ENCODE data around the gene LAMA3. TPM values are rescaled to one million over a fixed set of nuclear protein-coding genes. Genes with fewer than 3 reads are reported as not detected.

The LAMA3 gene
- total RNA-seq, 2 experiments from 2014 or later, result 0.07 TPM; not detected in 1

DNA sequence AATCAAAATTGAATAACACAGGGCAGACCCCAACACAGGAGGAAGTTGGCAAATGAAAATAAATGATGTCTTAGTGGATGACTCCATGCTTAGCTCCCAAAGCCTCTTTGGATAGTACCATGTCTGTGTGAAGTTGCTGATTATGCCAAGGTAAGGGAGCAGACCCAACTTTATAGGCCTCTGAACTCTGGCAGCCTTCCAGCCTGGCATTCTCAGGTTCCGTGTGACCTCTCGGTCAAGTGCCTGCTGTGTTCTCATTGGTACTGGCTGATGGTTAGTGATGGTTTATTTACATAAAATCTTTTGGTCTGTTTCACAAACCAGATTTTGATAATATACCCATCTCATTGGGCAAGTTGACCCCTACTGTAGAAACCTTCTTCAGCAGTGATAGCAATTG is 213.1 kb downstream of the LAMA3 start:
- CTCF ChIA-PET, result interaction anchor here (4.0 kb wide), 1 partner anchor 16 kb away, joined by 16 read pairs; no protein-coding TSS in a partner anchor
- no peak overlapping the region for H3K4me3 Mint-ChIP-seq

DNA sequence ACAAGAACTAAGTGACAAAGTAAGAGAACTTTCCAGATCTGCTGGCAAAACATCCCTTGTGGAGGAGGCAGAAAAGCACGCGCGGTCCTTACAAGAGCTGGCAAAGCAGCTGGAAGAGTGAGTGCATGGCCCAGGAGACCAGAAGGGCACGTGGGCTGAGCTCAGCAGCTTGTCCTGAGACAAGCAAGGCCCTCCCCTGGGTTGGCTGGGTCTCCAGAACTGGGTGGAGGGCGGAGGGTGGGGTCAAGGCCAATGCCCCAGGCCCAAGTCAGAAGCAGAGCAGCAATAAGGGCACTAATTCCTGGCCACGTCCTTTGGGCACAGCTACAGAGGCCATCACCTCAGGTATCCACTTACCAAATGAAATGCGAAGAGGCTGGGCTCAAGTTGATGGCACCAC is 214.7 kb downstream of the LAMA3 start:
- H3K27ac Mint-ChIP-seq, result no peak overlapping the region
- H3K36me3 Mint-ChIP-seq, result no peaks in the 10 kb centered on the region
- peaks cover 4% of the 10 kb centered on the region for H3K4me1 Mint-ChIP-seq (ENCODE audit: low read depth)
- H3K4me3 Mint-ChIP-seq, result no peak overlapping the region
- intact Hi-C loops (cut with micrococcal nuclease), result no loop called here
- ChIA-PET CTCF (interaction anchor here (4.0 kb wide), 1 partner anchor 15 kb away, joined by 16 read pairs; no protein-coding TSS in a partner anchor), POLR2A (no interaction called here)
- no peaks in the 10 kb centered on the region for H3K9me3 Mint-ChIP-seq
- DNase-seq, result no peak
- H3K27me3 Mint-ChIP-seq, result peaks cover 2% of the 10 kb centered on the region

More for the DNA sequence above, 213.1 kb downstream of the LAMA3 start:
- Mint-ChIP-seq H3K36me3 (no peaks in the 10 kb centered on the region), H3K9me3 (no peaks in the 10 kb centered on the region), H3K27me3 (peaks cover 2% of the 10 kb centered on the region), H3K27ac (no peak overlapping the region), H3K4me1 (ENCODE audit: low read depth) (peaks cover 4% of the 10 kb centered on the region)
- no peak for DNase-seq
- POLR2A ChIA-PET, result no interaction called here
- intact Hi-C loops (cut with micrococcal nuclease), result no loop called here

DNA sequence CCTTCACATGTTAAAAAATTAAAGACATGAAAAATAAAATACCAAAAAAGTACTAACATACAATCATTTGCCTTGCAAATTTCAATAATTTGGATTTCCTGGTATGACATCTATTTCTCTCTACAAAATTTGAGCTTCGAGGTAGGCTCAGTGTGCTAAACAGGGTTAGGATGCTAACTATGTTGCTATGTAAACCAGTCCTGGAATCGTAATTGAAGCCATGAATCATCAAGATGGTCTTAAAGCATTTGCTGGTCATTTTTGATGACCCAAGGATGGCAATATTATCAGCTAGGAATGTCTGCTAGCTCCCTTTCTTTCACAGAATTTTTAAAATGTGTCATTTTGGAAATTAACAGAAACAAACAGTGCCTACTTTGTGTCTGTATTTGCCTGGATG is 217.4 kb downstream of the LAMA3 start:
- CTCF ChIA-PET, result interaction anchor here (2.3 kb wide), 1 partner anchor 12 kb away, joined by 15 read pairs; no protein-coding TSS in a partner anchor
- DNase-seq, result no peak
- H3K36me3 Mint-ChIP-seq, result no peaks in the 10 kb centered on the region
- no peak overlapping the region for H3K4me3 Mint-ChIP-seq
- no peaks in the 10 kb centered on the region for H3K27me3 Mint-ChIP-seq
- no peaks in the 10 kb centered on the region for H3K4me1 Mint-ChIP-seq (ENCODE audit: low read depth)
- H3K27ac Mint-ChIP-seq, result no peak overlapping the region
- intact Hi-C loops (cut with micrococcal nuclease), result no loop called here
- H3K9me3 Mint-ChIP-seq, result no peaks in the 10 kb centered on the region
- POLR2A ChIA-PET, result no interaction called here

DNA sequence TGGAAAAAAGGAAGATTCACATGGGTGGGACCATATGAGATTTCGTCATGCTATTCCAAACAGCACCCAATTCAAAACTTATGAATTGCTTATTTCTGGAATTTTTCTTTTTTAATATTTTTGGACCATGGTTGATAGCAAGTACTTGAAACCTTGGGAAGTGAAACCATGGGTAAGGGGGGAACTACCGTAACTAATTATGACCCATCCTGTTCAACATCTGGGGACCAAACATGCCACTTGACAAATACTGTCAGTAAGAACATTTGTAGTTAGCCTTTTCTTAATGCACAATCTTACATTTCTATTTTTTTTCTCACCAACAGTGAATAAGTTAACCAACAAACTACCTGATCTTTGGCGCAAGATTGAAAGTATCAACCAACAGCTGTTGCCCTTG is 219.6 kb downstream of the LAMA3 start:
- Mint-ChIP-seq H3K4me3 (no peak overlapping the region), H3K36me3 (no peaks in the 10 kb centered on the region), H3K4me1 (ENCODE audit: low read depth) (no peaks in the 10 kb centered on the region), H3K27ac (no peak overlapping the region), H3K27me3 (no peaks in the 10 kb centered on the region), H3K9me3 (no peaks in the 10 kb centered on the region)
- ChIA-PET POLR2A (no interaction called here), CTCF (no interaction called here)
- no peak for DNase-seq
- intact Hi-C loops (cut with micrococcal nuclease), result no loop called here

DNA sequence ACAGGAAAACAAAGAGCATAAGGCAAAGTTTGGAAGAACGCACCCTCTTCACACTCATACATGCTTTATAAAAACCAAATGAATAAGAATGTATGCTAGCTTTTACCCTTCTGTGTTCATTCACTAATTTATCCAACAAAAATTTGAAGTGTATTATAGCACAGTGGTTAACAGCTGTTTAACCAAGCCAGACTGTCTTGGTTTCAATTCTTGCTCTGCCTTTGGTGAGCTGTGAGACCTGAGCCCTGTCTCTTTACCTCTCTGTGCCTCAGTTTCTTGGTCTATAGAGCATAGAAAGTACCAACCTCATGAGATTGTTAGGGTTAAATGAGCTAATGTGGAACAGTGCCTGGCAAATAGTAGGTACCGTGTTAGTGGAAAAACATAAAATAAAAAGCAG is 220.8 kb downstream of the LAMA3 start:
- ChIA-PET POLR2A (no interaction called here), CTCF (interaction anchor here (1.3 kb wide), 1 partner anchor 9 kb away, joined by 5 read pairs; no protein-coding TSS in a partner anchor)
- intact Hi-C loops (cut with micrococcal nuclease), result loop anchor here (10.0 kb wide), 1 partner anchor 45 kb away; no protein-coding TSS in a partner anchor
- Mint-ChIP-seq H3K4me3 (no peak overlapping the region), H3K27ac (no peak overlapping the region), H3K36me3 (no peaks in the 10 kb centered on the region), H3K27me3 (no peaks in the 10 kb centered on the region), H3K9me3 (no peaks in the 10 kb centered on the region), H3K4me1 (ENCODE audit: low read depth) (no peaks in the 10 kb centered on the region)
- DNase-seq, result no peak

DNA sequence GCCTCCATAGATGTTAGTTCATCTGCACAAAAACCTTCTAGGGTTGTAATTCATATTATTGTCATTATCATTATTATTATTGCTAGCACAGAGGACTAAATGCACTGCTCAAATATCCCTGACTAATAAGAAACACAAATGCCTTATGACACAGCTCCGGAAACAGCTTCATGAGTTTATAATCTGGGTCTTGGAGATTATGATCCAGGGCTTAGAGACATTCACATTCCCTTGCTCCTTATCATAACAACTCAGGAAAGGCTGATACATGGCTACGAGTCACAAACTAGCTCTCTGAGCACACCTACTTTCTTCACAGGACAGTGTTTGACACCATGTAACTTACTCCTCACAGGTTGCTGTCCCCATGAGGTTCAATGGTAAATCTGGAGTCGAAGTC is 223.1 kb downstream of the LAMA3 start:
- intact Hi-C loops (cut with micrococcal nuclease), result loop anchor here (10.0 kb wide), 1 partner anchor 48 kb away; no protein-coding TSS in a partner anchor

DNA sequence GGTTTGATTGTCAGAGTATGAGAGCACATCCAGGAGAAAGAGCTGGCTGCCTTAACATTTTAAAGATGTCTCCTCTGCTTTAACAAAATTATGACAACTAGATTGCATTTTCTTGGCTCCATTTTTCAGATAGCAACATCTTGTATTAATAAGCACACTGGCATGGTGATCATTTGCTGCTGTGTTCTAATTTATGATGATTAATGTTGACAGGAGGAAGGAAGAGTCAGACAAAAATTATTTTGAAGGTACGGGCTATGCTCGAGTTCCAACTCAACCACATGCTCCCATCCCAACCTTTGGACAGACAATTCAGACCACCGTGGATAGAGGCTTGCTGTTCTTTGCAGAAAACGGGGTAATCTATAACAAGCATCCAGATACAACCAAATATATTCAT is 227.1 kb downstream of the LAMA3 start:
- Mint-ChIP-seq H3K4me1 (ENCODE audit: low read depth) (peaks cover 16% of the 10 kb centered on the region), H3K36me3 (no peaks in the 10 kb centered on the region), H3K27me3 (no peaks in the 10 kb centered on the region), H3K9me3 (no peaks in the 10 kb centered on the region), H3K27ac (no peak overlapping the region), H3K4me3 (no peak overlapping the region)
- CTCF ChIA-PET, result no interaction called here
- intact Hi-C loops (cut with micrococcal nuclease), result loop anchor here (10.0 kb wide), 1 partner anchor 52 kb away; no protein-coding TSS in a partner anchor
- POLR2A ChIA-PET, result no interaction called here
- DNase-seq, result no peak

More for the DNA sequence above, 223.1 kb downstream of the LAMA3 start:
- DNase-seq, result no peak
- Mint-ChIP-seq H3K27ac (no peak overlapping the region), H3K27me3 (no peaks in the 10 kb centered on the region), H3K9me3 (no peaks in the 10 kb centered on the region), H3K36me3 (no peaks in the 10 kb centered on the region), H3K4me3 (no peak overlapping the region), H3K4me1 (ENCODE audit: low read depth) (no peaks in the 10 kb centered on the region)
- ChIA-PET CTCF (no interaction called here), POLR2A (no interaction called here)

DNA sequence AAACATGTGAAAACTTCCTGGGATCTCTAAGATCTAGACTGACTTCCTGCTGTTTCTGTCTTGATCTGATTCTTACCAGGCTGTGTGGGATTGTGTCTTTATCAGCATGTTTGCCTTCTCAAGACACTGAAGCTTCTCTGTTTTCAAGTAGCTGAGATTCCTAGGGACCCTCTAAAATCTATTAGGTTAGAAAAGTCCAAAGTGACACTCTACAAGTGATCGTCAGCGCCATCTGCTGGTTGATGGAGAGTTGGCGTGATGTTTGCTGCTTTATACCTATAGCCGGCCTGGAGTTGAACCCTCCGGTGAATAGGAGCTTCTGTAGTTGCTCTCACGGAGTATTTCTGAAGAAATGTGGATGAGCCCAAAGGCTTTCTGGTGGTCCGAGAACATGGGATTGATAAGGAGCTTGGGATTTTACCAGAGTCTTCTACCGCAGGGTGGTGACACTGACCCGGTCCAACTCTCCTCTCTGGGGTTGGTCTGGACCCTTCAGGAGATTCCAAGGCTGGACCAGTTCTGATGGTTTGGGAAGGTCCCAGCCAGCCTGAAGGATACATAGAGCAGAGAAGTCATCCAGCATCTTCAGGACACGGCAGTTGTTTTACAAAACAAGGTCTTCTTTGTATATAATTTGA is 229.3 kb downstream of the LAMA3 start:
- no peak overlapping the region for H3K4me3 Mint-ChIP-seq
- POLR2A ChIA-PET, result no interaction called here
- CTCF ChIA-PET, result interaction anchor here (0.6 to 2.8 kb wide), 59 partner anchors 8 to 570 kb away, joined by 3 to 42 read pairs (median 4); no protein-coding TSS in a partner anchor
- H3K27me3 Mint-ChIP-seq, result no peaks in the 10 kb centered on the region
- peaks cover 16% of the 10 kb centered on the region for H3K4me1 Mint-ChIP-seq (ENCODE audit: low read depth)
- intact Hi-C loops (cut with micrococcal nuclease), result loop anchor here (2.0 to 10.0 kb wide), 4 partner anchors 54 to 296 kb away; no protein-coding TSS in a partner anchor
- H3K27ac Mint-ChIP-seq, result no peak overlapping the region
- peak; percentile 83 for DNase-seq
- no peaks in the 10 kb centered on the region for H3K36me3 Mint-ChIP-seq
- no peaks in the 10 kb centered on the region for H3K9me3 Mint-ChIP-seq

DNA sequence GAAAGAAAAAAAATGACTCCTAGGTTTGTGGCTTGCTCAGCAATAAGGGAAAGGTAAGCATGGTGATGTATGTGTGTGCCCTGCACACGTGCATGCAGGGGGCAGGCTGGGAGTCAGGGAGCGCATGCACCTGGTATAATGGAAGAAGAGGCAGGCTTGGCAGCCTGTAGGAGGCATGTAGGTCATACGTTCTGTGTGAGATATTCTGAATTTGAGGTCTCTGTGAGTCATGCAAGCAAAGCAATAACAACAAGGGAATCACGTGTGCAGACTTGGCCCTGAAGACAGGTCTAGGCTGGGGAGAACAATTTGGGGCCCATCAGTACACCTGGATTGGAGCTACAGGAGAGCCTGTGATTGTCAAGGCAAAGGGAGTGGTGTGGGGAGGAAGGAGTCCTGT is 230.8 kb downstream of the LAMA3 start:
- DNase-seq, result no peak
- no peaks in the 10 kb centered on the region for H3K27me3 Mint-ChIP-seq
- H3K4me3 Mint-ChIP-seq, result no peak overlapping the region
- H3K9me3 Mint-ChIP-seq, result no peaks in the 10 kb centered on the region
- intact Hi-C loops (cut with micrococcal nuclease), result loop anchor here (10.0 kb wide), 1 partner anchor 55 kb away; no protein-coding TSS in a partner anchor
- ChIA-PET POLR2A (no interaction called here), CTCF (interaction anchor here (0.6 to 2.8 kb wide), 4 partner anchors 29 to 216 kb away, joined by 3 to 11 read pairs (median 3); no protein-coding TSS in a partner anchor)
- peaks cover 16% of the 10 kb centered on the region for H3K4me1 Mint-ChIP-seq (ENCODE audit: low read depth)
- H3K36me3 Mint-ChIP-seq, result no peaks in the 10 kb centered on the region
- no peak overlapping the region for H3K27ac Mint-ChIP-seq

DNA sequence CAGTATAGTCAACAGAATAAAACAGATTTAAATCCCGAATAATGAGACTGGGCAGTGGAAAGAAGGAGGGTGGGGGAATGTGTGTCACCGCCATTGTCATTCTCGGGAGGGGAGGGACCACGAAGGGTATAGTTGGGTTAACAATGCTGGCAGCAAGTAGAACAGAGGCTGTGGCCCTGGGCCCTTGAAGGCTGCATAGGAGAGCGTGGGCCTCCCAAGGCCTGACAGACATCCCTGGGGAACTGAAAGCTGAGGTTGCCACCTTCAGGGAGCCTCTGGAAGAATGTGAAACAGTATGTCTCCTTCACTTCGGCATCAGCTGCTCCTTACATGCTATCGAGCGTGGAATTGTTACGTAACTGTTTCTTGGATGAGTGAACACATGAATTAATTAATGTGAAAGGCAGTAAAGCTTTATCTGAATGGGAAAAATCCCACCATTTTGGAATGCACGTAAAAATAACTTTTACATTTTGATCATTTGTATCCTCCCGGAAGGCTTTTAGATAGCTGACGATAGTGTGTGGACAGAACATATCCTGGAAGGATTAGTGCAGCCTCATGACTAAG is 232.5 kb downstream of the LAMA3 start:
- intact Hi-C loops (cut with micrococcal nuclease), result loop anchor here (10.0 kb wide), 1 partner anchor 53 kb away; no protein-coding TSS in a partner anchor
- H3K27me3 Mint-ChIP-seq, result no peaks in the 10 kb centered on the region
- H3K36me3 Mint-ChIP-seq, result no peaks in the 10 kb centered on the region
- H3K4me3 Mint-ChIP-seq, result no peak overlapping the region
- H3K9me3 Mint-ChIP-seq, result no peaks in the 10 kb centered on the region
- POLR2A ChIA-PET, result no interaction called here
- CTCF ChIA-PET, result interaction anchor here (0.8 kb wide), 1 partner anchor 133 kb away, joined by 4 read pairs; no protein-coding TSS in a partner anchor
- no peak overlapping the region for H3K27ac Mint-ChIP-seq
- peaks cover 16% of the 10 kb centered on the region for H3K4me1 Mint-ChIP-seq (ENCODE audit: low read depth)
- no peak for DNase-seq

DNA sequence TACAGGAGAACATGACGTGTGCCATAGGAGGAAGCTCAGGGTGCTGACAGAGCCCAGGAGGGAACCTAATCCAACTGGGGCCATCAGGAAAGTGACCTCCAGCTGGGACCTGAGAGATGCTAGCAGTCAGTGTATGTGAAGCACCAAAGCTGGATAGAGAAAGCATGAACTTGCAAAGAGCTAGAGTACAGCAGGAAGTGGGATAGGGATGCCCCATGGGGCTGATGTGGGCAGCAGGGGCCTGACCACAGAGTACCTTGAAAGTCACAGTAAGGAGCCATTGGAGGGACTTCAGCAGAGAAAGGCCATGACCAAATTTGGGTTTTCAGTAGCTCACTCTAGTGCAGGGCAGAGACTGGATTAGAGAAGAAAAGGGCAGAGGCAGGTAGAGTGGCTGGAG is 233.7 kb downstream of the LAMA3 start:
- no peak overlapping the region for H3K4me3 Mint-ChIP-seq
- ChIA-PET POLR2A (no interaction called here), CTCF (no interaction called here)
- no peaks in the 10 kb centered on the region for H3K9me3 Mint-ChIP-seq
- H3K27me3 Mint-ChIP-seq, result no peaks in the 10 kb centered on the region
- peaks cover 17% of the 10 kb centered on the region for H3K4me1 Mint-ChIP-seq (ENCODE audit: low read depth)
- no peaks in the 10 kb centered on the region for H3K36me3 Mint-ChIP-seq
- intact Hi-C loops (cut with micrococcal nuclease), result loop anchor here (10.0 kb wide), 1 partner anchor 52 kb away; no protein-coding TSS in a partner anchor
- no peak overlapping the region for H3K27ac Mint-ChIP-seq
- DNase-seq, result no peak

DNA sequence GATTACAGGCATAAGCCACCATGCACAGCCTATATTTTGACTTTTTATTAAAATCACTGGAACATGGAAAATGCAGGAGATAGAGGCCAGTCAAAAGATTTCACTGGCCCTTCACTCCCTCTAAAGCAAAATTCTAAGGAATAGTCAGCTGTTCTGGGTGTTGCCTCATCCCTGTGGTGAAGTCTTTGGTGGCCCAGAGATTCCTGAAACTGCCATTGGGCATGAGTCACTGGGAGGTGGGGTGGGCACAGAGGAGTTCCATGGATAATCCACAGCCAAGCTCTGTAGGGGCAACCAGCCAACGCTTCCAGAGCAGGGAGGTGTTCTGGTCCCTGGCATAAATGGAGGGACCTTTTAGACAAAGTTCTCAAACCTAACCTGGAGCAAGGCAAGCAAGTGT is 235.6 kb downstream of the LAMA3 start:
- ChIA-PET POLR2A (interaction anchor here (1.4 kb wide), 1 partner anchor 9 kb away, joined by 3 read pairs; no protein-coding TSS in a partner anchor), CTCF (no interaction called here)
- Mint-ChIP-seq H3K27ac (no peak overlapping the region), H3K4me3 (no peak overlapping the region), H3K9me3 (no peaks in the 10 kb centered on the region), H3K36me3 (no peaks in the 10 kb centered on the region), H3K27me3 (no peaks in the 10 kb centered on the region), H3K4me1 (ENCODE audit: low read depth) (peaks cover 24% of the 10 kb centered on the region)
- intact Hi-C loops (cut with micrococcal nuclease), result loop anchor here (5.0 to 10.0 kb wide), 2 partner anchors 50 to 152 kb away; no protein-coding TSS in a partner anchor
- no peak for DNase-seq
